Myocyte (in vitro differentiated cells): ENCODE results near the gene CRABP1. TPM values are rescaled to one million over a fixed set of nuclear protein-coding genes. Genes with fewer than 3 reads are reported as not detected.

Source experiments
- DNase-seq: peaks from one replicate; pipeline ENCODE4 v3.0.0-alpha.2; 2012; ENCODE audit warnings: low read depth
- total RNA-seq: library from RNA; depleted of rRNA; stranded (reverse); fragments of >200 nt; gene quantifications from 2 replicates; pipeline ENCODE4 v1.2.3, GENCODE V29; 2014

Gene CRABP1
- total RNA-seq, 1 donor from 2014 or later, result not detected

DNA sequence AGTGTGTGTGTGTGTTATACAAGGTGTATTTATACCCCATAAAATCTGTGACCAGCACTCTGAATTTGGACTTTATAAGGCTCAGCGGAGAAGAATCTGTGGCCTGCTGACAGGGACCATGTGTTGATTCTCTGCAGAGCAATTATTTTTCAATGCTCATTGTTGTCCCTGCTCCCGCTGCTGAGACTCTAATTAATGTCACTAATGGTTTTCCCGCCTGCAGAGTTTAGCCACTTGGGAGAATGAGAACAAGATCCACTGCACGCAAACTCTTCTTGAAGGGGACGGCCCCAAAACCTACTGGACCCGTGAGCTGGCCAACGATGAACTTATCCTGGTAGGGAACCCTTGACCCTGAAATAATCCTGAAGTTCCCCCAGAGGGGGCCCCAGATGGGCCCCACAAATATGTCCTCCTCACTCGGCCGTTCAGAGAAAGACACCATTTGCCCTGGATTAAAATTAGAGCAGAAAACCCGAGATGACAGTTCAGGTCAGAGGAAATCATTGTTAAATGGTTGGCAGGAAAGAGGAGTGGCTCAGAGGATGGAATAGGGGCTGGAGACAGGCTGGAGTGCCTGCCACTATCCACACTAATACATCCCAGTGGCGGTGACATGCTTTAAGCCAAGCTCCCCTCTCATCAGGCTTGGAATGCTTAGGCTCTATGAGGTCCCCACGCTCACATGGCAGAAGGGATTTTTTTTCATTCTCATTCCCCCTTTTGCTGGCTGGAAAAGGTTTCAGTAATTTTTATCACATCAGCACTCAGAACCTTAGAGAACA is 3.3 kb downstream of the CRABP1 start:
- DNase-seq, result no peak

DNA sequence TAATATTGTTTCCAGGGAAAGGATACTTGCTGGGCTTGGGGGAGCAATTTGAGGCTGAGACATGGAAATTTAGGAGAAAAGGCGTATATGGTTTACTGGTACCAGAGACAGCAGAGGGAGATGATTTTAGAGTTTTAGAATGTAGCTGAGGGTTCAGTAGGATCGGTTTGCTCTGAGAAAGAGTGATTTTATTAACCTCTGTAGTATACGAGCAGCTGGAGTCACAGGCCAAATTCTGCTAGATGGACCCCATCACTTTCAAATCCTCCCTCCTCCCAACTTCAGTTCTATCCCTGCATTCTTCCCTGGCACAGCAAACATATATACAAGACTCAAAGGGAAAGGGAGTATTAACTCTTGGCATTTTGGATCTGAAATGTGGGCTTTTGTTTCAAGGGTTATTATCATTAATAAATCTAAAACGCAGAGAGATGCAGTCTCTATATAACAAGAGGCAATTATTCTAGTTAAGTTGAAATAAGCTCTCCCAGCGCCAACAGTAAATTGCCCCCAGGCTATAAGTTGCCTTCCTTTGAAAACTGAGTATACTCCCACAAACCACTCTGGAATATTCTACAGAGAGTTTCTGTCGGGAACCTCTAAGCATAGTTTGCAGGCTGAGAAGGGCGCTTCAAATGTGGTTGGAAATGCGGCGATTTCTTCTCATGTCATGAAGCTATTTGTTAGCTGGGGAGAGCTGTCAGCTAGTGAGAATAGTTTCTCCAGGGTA is 5.4 kb downstream of the CRABP1 start:
- DNase-seq, result no peak

DNA sequence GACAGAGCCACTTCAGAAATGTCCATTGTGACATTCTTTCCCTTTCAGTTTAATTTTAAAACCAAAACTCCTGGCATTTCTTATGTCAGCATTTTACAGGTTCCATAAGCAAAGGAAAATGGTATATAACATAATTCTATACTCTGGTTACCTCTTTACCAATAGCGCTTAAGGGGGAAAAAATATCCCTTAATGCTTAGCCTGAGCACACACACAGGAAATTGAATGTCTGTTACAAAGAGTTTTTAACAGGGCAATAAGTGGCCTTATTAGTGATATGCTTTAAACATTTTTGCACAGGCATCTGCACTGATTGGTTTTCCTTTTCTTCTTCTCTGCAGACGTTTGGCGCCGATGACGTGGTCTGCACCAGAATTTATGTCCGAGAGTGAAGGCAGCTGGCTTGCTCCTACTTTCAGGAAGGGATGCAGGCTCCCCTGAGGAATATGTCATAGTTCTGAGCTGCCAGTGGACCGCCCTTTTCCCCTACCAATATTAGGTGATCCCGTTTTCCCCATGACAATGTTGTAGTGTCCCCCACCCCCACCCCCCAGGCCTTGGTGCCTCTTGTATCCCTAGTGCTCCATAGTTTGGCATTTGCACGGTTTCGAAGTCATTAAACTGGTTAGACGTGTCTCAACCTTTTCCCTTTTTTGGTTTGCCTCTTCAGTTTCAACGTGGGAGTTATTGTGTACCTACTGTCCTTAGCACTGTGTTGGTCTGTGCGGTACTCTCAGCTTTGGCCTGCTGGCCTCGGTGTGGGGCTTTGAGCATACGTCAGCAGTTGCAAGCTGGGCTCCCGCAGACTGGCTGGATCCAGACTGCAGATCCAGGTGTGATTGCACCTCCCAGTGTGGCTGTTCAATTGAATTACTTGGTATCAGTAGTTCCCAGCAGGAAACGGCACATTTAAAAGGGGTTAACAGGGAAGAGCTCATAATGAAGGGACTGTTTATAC is 7.7 kb downstream of the CRABP1 start:
- no peak for DNase-seq

GRCh38 chr15:78350058-78350457 is 9.9 kb downstream of the CRABP1 start:
- DNase-seq, result no peak

- DNase-seq, result no peak
These were observed 11.4 kb downstream of the CRABP1 start for GRCh38 chr15:78351539-78351938.

DNA sequence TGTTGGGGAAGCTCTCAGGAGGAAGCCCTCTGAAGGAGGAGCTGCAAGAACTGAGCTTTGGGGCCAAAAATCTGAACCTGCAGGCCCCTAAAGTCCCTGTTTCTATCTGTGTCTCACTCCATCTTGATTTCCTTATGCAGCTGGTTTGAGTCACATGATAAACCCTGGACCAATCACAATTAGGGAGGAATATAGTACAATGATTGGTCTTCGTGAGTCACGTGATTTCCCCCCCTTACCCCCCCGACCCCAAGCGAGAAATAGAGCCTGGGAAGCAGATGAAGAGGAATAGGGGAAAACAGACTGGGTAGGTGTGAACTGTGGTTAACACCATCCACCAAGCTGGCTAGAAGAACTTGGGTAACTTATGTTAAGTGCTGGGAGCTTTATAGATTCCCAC is 12.9 kb downstream of the CRABP1 start:
- no peak for DNase-seq

GRCh38 chr15:78355177-78355576 is 15.0 kb downstream of the CRABP1 start:
- no peak for DNase-seq

- no peak for DNase-seq
These were observed 18.1 kb downstream of the CRABP1 start for GRCh38 chr15:78358102-78358870.

- no peak for DNase-seq
These were observed 19.1 kb downstream of the CRABP1 start for GRCh38 chr15:78359041-78359808.

- peak; percentile 9 for DNase-seq
These were observed 20.2 kb downstream of the CRABP1 start for GRCh38 chr15:78360367-78360801.

- DNase-seq, result no peak
These were observed 21.0 kb downstream of the CRABP1 start for GRCh38 chr15:78360958-78361718.

DNA sequence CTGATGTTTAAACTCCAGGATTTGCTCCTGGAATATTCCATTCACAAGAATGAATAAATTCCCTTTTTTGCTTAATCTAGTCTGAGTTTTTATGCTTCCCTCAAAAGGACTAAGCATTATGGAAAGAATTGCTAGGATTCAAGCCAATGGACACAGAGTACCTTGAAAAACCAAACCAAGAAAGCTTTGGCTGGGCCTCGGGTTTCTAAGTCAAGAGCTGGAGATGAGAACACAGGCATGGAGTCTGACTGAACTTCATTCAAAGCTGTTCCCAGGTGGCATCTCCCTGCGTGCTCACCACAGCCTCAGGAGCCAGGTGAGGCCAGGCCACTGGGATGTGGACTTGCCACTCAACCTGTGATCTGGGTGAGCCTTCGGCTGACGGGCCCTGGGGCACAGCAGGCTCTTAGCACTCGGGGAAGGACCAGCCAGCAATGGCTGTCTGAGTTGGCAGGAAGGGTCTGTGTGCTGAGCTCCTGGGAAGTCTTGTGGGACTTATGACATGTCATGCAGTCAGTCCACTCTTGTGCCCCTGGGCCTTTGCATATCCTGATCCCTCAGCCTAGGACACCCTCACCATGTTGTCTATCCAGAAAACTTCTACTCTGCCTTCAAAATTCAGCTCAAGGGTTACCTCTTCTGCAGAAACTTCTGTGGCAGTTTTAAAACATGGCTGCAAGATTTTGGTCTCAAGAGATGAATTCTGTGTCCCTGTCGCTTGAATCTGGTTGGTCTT is 21.8 kb downstream of the CRABP1 start:
- DNase-seq, result no peak

DNA sequence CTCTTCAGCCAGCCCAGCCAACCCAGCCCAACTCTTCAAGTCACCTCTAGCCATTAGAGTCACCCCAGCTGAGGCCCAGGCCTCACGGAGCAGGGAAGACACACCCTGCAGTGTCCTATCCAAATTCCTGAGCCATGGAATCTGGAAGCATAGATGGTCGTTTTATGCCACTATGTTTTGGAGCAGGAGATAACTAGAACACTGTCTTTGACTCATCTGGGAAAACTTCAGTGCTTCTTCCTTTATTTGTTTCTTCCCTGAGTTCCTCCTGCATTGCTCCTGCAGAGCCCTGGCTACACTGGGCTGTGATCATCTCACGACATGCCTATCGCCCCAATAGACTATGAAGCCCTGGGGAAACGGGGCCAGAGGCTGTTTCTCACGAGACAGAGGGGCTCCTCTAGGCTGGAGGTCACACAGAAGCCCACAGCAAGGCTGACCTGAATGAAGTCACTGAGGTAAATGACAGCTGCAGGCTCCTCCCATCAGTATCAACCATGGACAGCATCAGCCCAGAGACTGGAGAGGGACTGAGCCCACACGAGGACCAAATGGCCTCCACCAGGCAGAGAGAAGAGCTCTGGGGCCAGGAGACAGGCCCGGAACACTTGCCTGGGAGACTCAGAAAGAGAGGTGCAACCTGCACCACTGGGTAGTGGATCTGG is 22.7 kb downstream of the CRABP1 start:
- DNase-seq, result no peak

- DNase-seq, result no peak
These were observed 23.2 kb downstream of the CRABP1 start for GRCh38 chr15:78363381-78363734.

DNA sequence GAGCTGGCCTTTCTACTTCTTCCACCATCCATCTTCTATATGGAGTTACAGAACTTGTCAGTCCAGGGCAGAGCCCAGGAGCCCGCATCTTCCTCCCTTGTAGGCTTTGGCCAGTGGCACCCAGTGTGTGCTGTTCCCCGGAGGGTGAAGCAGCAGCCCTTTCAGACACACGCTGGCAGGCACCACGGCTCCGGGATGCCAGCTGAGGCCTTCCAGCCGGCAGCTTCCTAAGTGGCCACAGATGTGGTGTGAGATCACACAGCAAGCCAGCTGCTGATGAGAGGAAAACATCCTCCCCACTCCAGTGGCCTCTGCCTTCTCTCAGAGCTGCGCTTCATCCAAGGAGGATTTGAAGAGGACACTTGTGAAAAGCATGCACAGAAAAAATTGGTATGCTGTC is 24.1 kb downstream of the CRABP1 start:
- peak; percentile 7 for DNase-seq

- no peak for DNase-seq
These were observed 25.8 kb downstream of the CRABP1 start for GRCh38 chr15:78365917-78366316.

DNA sequence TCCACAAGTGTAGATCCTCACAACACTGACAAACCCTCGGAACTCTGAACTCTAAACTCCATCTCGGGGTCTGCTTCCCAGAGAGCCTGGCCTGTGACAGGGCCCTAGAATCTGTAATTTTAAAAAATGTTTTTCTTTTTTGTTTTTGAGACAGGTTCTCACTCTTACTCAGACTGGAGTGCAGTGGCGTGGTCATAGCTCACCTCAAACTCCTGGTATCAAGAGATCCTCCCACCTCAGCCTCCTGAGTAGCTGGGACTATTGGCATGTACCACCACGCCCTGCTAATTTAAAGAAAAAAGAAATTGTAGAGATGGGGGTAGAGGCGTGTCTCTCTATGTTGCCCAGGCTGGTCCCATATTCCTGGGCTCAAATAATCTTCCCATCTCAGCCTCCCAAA is 26.2 kb downstream of the CRABP1 start:
- no peak for DNase-seq

DNA sequence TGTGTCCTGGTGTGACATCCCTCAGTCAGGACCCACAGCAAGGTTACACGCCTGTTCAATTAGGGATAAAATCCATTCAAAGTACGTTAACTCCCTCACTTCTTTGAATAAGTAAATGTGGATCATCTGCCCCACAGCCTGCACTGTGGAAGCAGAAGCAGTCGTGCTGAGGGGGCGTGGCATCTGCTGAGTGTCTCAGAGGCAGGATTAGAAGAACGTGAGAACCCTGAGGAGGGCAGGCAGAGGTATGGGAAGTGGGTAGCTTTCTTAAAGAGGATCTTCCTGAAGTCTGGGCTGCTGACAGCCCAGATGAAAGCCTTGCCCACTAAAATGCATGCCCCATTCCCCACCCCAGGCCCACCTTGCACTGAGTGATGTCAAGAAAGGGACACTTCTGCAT is 28.5 kb downstream of the CRABP1 start:
- DNase-seq, result no peak
